Measurements from ENCODE around the gene TTC21B.

Gene TTC21B

DNA sequence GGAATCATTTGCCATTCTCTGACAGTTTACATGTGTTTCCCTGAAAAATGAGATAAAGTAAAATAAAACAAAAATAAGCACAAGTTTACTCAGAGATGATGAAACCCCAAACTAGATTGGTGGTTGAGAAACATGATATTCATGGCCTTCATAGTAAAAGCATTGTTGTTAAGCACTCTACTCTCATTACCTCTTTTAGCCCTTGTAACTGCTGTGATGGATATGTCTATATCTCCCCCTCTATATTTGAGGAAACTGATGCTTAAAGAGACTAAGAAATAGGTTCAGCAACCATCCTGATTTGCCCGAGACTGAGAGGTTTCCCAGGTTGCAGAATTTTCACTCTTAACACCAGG is 125.7 kb downstream of the TTC21B start:
- DNase-seq: no peak

DNA sequence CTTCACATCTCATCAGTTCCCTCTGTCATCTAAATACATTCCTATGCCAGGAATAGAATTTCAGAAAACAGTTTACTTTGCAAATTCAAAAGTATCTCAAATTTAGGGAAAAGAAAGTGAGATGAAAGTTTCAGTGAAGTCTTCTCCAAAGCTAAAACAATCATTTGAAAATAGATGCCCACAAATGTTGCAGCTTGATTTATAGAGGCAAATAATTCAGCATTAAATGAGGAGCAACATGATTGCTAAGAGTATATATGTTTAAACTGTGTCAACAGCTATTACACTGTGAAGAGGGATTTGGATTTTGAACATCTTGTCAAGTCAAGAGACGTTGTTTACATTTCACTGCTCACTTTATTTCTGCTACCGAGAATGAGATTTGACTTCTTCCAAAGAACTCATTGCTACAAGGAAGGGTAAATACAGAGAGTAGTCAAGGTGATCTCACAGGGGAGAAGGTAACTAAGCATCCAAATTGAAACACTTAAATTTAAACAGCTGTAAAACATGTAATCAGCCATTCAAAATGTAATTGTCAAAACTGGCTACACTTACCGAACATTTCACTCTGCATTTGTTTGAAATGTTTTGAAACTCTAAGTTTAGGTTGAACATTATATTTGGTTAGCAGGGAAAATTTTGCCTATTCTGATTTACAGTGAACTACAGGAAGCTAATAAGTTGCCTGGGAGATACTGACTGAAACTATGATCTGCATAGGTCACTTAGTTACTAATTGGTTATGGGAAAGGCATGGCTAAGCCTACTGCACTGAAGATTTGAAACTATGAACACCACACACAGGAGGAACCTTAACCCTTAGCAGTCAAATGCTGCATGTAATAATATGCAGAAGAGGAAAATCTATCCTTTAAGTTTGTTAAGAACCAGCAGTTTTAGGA is 126.3 kb downstream of the TTC21B start:
- DNase-seq: peak in 1 of 2 experiments; percentile 43

DNA sequence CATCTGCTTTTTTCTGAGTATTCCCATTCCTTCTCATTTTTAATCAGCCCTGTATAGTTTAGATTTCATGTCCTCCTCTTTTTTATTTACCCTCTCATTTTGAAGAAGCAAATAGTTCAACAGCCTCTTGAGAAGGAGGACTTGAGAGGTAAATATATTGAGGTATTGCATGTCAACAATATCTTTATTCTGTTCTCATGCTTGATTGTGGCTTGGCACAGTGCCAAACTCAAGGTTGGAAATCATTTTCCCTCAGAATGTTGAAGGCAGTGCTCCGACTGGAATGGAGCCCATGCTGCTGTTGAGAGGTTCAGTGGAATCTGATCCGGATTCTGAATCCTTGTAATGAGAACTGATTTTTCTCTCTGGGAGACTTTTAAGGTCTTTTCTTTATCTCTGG is 128.5 kb downstream of the TTC21B start:
- peak in 1 of 2 experiments; percentile 11 for DNase-seq
